Right lobe of liver (tissue), 4 donors: ENCODE data around the gene KIAA1549.

ENCODE experiments used
- POLR2A ChIP-seq: fragments of 450-650 bp; IDR thresholded peaks from one replicate; pipeline ENCODE4 v1.6.1; 2017; ENCODE audit warnings: antibody characterized with exemption, mild to moderate bottlenecking
- TF ChIP-seq, protein P1 (sequence below), 4 donors: fragments of 200-600 bp in 3 of 4; fragments of 450-650 bp in 1 of 4; IDR thresholded peaks; one replicate each; pipeline versions ENCODE4 v1.5.1 to v1.8.0; 2016 to 2022; ENCODE audit warnings: antibody characterized with exemption in 4 of 4, mild to moderate bottlenecking in 2 of 4
- donor health status: DM: no; HTN: no; CAD: no.
- donor health status: DM: no; HTN: no; CAD: no.
- donor health status: DM: no; HTN: yes; CAD: no.

DNA sequence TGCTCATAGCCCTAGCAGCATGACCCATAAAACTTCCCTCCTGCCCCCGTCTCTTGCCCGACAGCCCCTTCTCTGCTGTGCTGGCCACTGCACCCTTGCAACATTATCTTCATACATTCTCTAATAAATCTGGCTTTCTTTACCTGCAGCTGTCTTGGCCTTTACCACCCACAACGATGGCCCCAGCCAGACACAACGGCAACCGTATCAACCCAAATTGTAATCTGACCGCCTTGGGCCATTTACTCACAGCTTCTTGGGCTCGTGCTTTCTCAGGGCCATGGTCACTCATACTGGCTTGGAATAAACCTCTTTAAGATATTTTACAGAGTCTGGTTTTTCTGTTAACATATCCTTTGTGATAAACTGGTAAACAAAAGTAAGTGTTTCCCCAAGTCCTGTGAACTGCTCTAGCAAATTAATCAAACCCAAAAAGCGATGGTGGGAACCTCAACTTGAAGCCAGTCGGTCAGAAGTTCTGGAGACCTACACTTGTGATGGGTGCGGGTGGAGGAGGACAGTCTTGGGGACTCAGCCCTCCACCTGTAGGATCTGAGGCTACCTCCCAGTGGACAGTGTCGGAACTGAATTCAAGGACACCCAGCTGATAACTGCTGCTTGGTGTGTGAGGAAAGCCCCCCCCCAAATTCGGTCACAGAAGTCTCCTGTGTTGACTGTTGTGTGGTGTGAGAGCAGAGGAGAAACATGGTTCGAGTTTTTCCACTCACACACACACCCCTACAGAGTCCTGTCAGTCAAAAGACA lies 95.6 kb downstream of the KIAA1549 start:
- TF ChIP-seq, protein P1, sequence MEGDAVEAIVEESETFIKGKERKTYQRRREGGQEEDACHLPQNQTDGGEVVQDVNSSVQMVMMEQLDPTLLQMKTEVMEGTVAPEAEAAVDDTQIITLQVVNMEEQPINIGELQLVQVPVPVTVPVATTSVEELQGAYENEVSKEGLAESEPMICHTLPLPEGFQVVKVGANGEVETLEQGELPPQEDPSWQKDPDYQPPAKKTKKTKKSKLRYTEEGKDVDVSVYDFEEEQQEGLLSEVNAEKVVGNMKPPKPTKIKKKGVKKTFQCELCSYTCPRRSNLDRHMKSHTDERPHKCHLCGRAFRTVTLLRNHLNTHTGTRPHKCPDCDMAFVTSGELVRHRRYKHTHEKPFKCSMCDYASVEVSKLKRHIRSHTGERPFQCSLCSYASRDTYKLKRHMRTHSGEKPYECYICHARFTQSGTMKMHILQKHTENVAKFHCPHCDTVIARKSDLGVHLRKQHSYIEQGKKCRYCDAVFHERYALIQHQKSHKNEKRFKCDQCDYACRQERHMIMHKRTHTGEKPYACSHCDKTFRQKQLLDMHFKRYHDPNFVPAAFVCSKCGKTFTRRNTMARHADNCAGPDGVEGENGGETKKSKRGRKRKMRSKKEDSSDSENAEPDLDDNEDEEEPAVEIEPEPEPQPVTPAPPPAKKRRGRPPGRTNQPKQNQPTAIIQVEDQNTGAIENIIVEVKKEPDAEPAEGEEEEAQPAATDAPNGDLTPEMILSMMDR (IDR thresholded peaks at IDR 0.05) = no peak
- TF ChIP-seq POLR2A = no peak
